Vagina (tissue), 2 donors: ENCODE measurements around the gene KCNH8.

Source experiments
- POLR2A ChIP-seq, 2 donors: fragments of 450-650 bp; IDR thresholded peaks; one replicate each; pipeline ENCODE4 v1.6.1; 2017; ENCODE audit warnings: antibody characterized with exemption in 2 of 2, mild to moderate bottlenecking in 2 of 2, moderate library complexity in 2 of 2
- POLR2AphosphoS5 ChIP-seq, 2 donors: sonication (generic); formaldehyde crosslinking; IDR thresholded peaks; one replicate each; pipeline ENCODE4 v1.9.0; 2017; ENCODE audit warnings: antibody characterized with exemption in 2 of 2, mild to moderate bottlenecking in 2 of 2, low read depth in 1 of 2; ENCODE audit not compliant: insufficient read depth in 1 of 2
- TF ChIP-seq, protein P1 (sequence below), 3 experiments: fragments of 450-650 bp in 2 of 3; fragments of 200-600 bp in 1 of 3; sonication (generic) in 1 of 3; IDR thresholded peaks; one replicate each; pipeline ENCODE4 v1.5.1; 2017 to 2019; ENCODE audit warnings: antibody characterized with exemption in 3 of 3, mild to moderate bottlenecking in 2 of 3, moderate library complexity in 2 of 3

DNA sequence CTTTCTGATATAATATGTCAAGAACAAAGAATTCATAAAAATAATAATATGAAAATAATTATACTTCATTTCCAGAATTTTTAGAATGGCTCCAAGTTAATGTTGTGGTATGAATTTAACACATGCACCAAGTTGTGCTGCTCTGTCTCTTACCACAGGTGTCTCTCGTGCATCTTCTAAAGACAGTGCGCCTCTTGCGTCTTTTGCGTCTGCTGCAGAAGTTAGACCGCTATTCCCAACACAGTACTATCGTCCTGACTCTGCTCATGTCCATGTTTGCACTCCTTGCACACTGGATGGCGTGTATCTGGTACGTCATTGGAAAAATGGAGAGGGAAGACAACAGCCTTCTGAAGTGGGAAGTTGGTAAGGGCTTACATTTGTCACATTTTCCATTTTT lies 246.6 kb downstream of the KCNH8 start:
- TF ChIP-seq, protein P1, sequence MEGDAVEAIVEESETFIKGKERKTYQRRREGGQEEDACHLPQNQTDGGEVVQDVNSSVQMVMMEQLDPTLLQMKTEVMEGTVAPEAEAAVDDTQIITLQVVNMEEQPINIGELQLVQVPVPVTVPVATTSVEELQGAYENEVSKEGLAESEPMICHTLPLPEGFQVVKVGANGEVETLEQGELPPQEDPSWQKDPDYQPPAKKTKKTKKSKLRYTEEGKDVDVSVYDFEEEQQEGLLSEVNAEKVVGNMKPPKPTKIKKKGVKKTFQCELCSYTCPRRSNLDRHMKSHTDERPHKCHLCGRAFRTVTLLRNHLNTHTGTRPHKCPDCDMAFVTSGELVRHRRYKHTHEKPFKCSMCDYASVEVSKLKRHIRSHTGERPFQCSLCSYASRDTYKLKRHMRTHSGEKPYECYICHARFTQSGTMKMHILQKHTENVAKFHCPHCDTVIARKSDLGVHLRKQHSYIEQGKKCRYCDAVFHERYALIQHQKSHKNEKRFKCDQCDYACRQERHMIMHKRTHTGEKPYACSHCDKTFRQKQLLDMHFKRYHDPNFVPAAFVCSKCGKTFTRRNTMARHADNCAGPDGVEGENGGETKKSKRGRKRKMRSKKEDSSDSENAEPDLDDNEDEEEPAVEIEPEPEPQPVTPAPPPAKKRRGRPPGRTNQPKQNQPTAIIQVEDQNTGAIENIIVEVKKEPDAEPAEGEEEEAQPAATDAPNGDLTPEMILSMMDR (IDR thresholded peaks at IDR 0.05), result no peak
- TF ChIP-seq POLR2A (IDR thresholded peaks at IDR 0.05) (no peak), POLR2AphosphoS5 (IDR thresholded peaks at IDR 0.05; ENCODE audit: insufficient read depth in 1 of 2, low read depth in 1 of 2) (no peak)
